ENCODE data around the gene MMP7. TPM values are rescaled to one million over a fixed set of nuclear protein-coding genes. Genes with fewer than 3 reads are reported as not detected.

The MMP7 gene
- total RNA-seq, 1 experiment from 2014 or later: not detected

GRCh38 chr11:102559839-102560238, 29.3 kb upstream of the MMP7 start:
- H3K27ac Mint-ChIP-seq (ENCODE audit: low read depth, unreplicated experiment): peak overlapping the region; percentile 96
- intact Hi-C loops (cut with micrococcal nuclease): no loop called here
- H3K27me3 Mint-ChIP-seq (ENCODE audit: insufficient read depth, unreplicated experiment): no peaks in the 10 kb centered on the region
- H3K36me3 Mint-ChIP-seq (ENCODE audit: insufficient read depth, unreplicated experiment): no peaks in the 10 kb centered on the region
- ChIA-PET POLR2A (interaction anchor here (0.6 to 2.5 kb wide), 18 partner anchors 9 to 254 kb away, joined by 3 to 27 read pairs (median 4); no protein-coding TSS in a partner anchor), CTCF (interaction anchor here (0.6 to 2.5 kb wide), 5 partner anchors 9 to 218 kb away, joined by 3 to 15 read pairs (median 5); no protein-coding TSS in a partner anchor)
- no peak for DNase-seq (ENCODE audit: unreplicated experiment)
- no peak overlapping the region for H3K4me3 Mint-ChIP-seq (ENCODE audit: unreplicated experiment)
- no peaks in the 10 kb centered on the region for H3K9me3 Mint-ChIP-seq (ENCODE audit: unreplicated experiment)
- peaks cover 33% of the 10 kb centered on the region for H3K4me1 Mint-ChIP-seq (ENCODE audit: insufficient read depth, unreplicated experiment)
- TF ChIP-seq CTCF (IDR thresholded peaks at IDR 0.05; ENCODE audit: unreplicated experiment): no peak
- BruUV-seq (replicated peaks): no TSS peak

GRCh38 chr11:102555091-102555490, 24.5 kb upstream of the MMP7 start:
- H3K4me1 Mint-ChIP-seq (ENCODE audit: insufficient read depth, unreplicated experiment): peaks cover 44% of the 10 kb centered on the region
- H3K9me3 Mint-ChIP-seq (ENCODE audit: unreplicated experiment): no peaks in the 10 kb centered on the region
- no peak overlapping the region for H3K4me3 Mint-ChIP-seq (ENCODE audit: unreplicated experiment)
- CTCF ChIA-PET: interaction anchor here (1.3 to 3.2 kb wide), 3 partner anchors 46 to 59 kb away, joined by 4 to 20 read pairs (median 5); no protein-coding TSS in a partner anchor
- no peak for TF ChIP-seq CTCF (IDR thresholded peaks at IDR 0.05; ENCODE audit: unreplicated experiment)
- H3K27ac Mint-ChIP-seq (ENCODE audit: low read depth, unreplicated experiment): no peak overlapping the region
- POLR2A ChIA-PET: interaction anchor here (0.7 to 2.7 kb wide), 15 partner anchors 8 to 261 kb away, joined by 3 to 28 read pairs (median 4); partner anchors contain the start of gene MMP7
- DNase-seq (ENCODE audit: unreplicated experiment): no peak
- no peaks in the 10 kb centered on the region for H3K27me3 Mint-ChIP-seq (ENCODE audit: insufficient read depth, unreplicated experiment)
- BruUV-seq (replicated peaks): no TSS peak
- H3K36me3 Mint-ChIP-seq (ENCODE audit: insufficient read depth, unreplicated experiment): no peaks in the 10 kb centered on the region
- intact Hi-C loops (cut with micrococcal nuclease): no loop called here

- intact Hi-C loops (cut with micrococcal nuclease): no loop called here
- Mint-ChIP-seq H3K4me1 (ENCODE audit: insufficient read depth, unreplicated experiment) (peaks cover 32% of the 10 kb centered on the region), H3K36me3 (ENCODE audit: insufficient read depth, unreplicated experiment) (no peaks in the 10 kb centered on the region), H3K27me3 (ENCODE audit: insufficient read depth, unreplicated experiment) (no peaks in the 10 kb centered on the region), H3K27ac (ENCODE audit: low read depth, unreplicated experiment) (peak overlapping the region; percentile 37), H3K4me3 (ENCODE audit: unreplicated experiment) (no peak overlapping the region), H3K9me3 (ENCODE audit: unreplicated experiment) (no peaks in the 10 kb centered on the region)
- TF ChIP-seq CTCF (IDR thresholded peaks at IDR 0.05; ENCODE audit: unreplicated experiment): no peak
- BruUV-seq (replicated peaks): no TSS peak
- ChIA-PET CTCF (interaction anchor here (0.6 to 3.2 kb wide), 8 partner anchors 9 to 274 kb away, joined by 3 to 20 read pairs (median 3); no protein-coding TSS in a partner anchor), POLR2A (interaction anchor here (0.6 to 2.7 kb wide), 25 partner anchors 9 to 897 kb away, joined by 3 to 28 read pairs (median 4); partner anchors contain the start of gene MMP7)
- DNase-seq (ENCODE audit: unreplicated experiment): peak; percentile 46
These were observed 23.3 kb upstream of the MMP7 start for GRCh38 chr11:102553835-102554282.

GRCh38 chr11:102552447-102553194, 22.1 kb upstream of the MMP7 start:
- ChIA-PET CTCF (interaction anchor here (0.6 to 1.6 kb wide), 6 partner anchors 14 to 60 kb away, joined by 3 to 8 read pairs (median 4); no protein-coding TSS in a partner anchor), POLR2A (interaction anchor here (0.6 to 3.4 kb wide), 12 partner anchors 7 to 247 kb away, joined by 3 to 28 read pairs (median 4); partner anchors contain the start of gene MMP7)
- no TSS peak for BruUV-seq (replicated peaks)
- H3K27ac Mint-ChIP-seq (ENCODE audit: low read depth, unreplicated experiment): peak overlapping the region; percentile 2
- intact Hi-C loops (cut with micrococcal nuclease): no loop called here
- no peaks in the 10 kb centered on the region for H3K9me3 Mint-ChIP-seq (ENCODE audit: unreplicated experiment)
- H3K4me1 Mint-ChIP-seq (ENCODE audit: insufficient read depth, unreplicated experiment): peaks cover 31% of the 10 kb centered on the region
- DNase-seq (ENCODE audit: unreplicated experiment): no peak
- H3K27me3 Mint-ChIP-seq (ENCODE audit: insufficient read depth, unreplicated experiment): no peaks in the 10 kb centered on the region
- H3K36me3 Mint-ChIP-seq (ENCODE audit: insufficient read depth, unreplicated experiment): no peaks in the 10 kb centered on the region
- no peak overlapping the region for H3K4me3 Mint-ChIP-seq (ENCODE audit: unreplicated experiment)
- TF ChIP-seq CTCF (IDR thresholded peaks at IDR 0.05; ENCODE audit: unreplicated experiment): no peak

All from MCF 10A (cell line).